Activated CD4-positive, alpha-beta T cell treated with anti-CD3 and anti-CD28 coated beads, Interleukin-2, amount 10 ng/mL, durations not matched to agents 7 days and 5 days (primary cell): ENCODE data around the gene MPPED1. TPM values are rescaled to one million over a fixed set of nuclear protein-coding genes. Genes with fewer than 3 reads are reported as not detected.

ENCODE experiments used
- CTCF ChIA-PET: fragments of 350-600 bp; sonication (Branson Sonifier 250); formaldehyde crosslinking; loops from one replicate; lab custom pipeline; 2021; ENCODE audit warnings: antibody characterized with exemption; lab: Charles Lee
- POLR2A ChIA-PET: fragments of 350-600 bp; sonication (Branson Sonifier 250); formaldehyde crosslinking; loops from one replicate; lab custom pipeline; 2021; ENCODE audit warnings: antibody characterized with exemption; lab: Charles Lee
- DNase-seq: peaks from one replicate; pipeline ENCODE4 v3.0.0-alpha.2; 2020
- H3K27ac Mint-ChIP-seq: one replicate; pipeline ENCODE4 v1.8.0; 2021; ENCODE audit warnings: mild to moderate bottlenecking, moderate library complexity, mixed read lengths
- H3K27me3 Mint-ChIP-seq: one replicate; pipeline ENCODE4 v1.8.0; 2021; ENCODE audit warnings: mixed read lengths
- H3K36me3 Mint-ChIP-seq: one replicate; pipeline ENCODE4 v1.8.0; 2021; ENCODE audit warnings: low read depth, mixed read lengths
- H3K4me1 Mint-ChIP-seq: one replicate; pipeline ENCODE4 v1.8.0; 2021; ENCODE audit warnings: mixed read lengths
- H3K4me3 Mint-ChIP-seq: one replicate; pipeline ENCODE4 v1.8.0; 2021; ENCODE audit warnings: mild to moderate bottlenecking, moderate library complexity, mixed read lengths
- H3K9me3 Mint-ChIP-seq: one replicate; pipeline ENCODE4 v1.8.0; 2021; ENCODE audit warnings: mixed read lengths
- total RNA-seq, 2 experiments: library from RNA; stranded (reverse); gene quantifications; one replicate each; pipeline ENCODE4 v1.2.3, GENCODE V29; 2021

MPPED1 gene
- total RNA-seq, 2 experiments from 2014 or later: not detected

- H3K4me1 Mint-ChIP-seq: no peaks in the 10 kb centered on the region
These were observed 129.9 kb downstream of the MPPED1 start for GRCh38 chr22:43541462-43542407.

GRCh38 chr22:43542681-43543521 is 131.1 kb downstream of the MPPED1 start:
- POLR2A ChIA-PET: no interaction called here
- no peak overlapping the region for H3K4me3 Mint-ChIP-seq
- no peaks in the 10 kb centered on the region for H3K36me3 Mint-ChIP-seq
- peaks cover 2% of the 10 kb centered on the region for H3K27me3 Mint-ChIP-seq
- no peaks in the 10 kb centered on the region for H3K4me1 Mint-ChIP-seq
- CTCF ChIA-PET: no interaction called here
- no peak overlapping the region for H3K27ac Mint-ChIP-seq
- H3K9me3 Mint-ChIP-seq: no peaks in the 10 kb centered on the region
- no peak for DNase-seq

More at GRCh38 chr22:43541462-43542407, 129.9 kb downstream of the MPPED1 start:
- H3K27ac Mint-ChIP-seq: no peak overlapping the region
- POLR2A ChIA-PET: no interaction called here
- no peaks in the 10 kb centered on the region for H3K27me3 Mint-ChIP-seq
- H3K9me3 Mint-ChIP-seq: no peaks in the 10 kb centered on the region
- H3K36me3 Mint-ChIP-seq: no peaks in the 10 kb centered on the region
- CTCF ChIA-PET: no interaction called here
- DNase-seq: no peak
- no peak overlapping the region for H3K4me3 Mint-ChIP-seq

GRCh38 chr22:43543522-43544288 is 131.9 kb downstream of the MPPED1 start:
- Mint-ChIP-seq H3K36me3 (no peaks in the 10 kb centered on the region), H3K27me3 (peaks cover 2% of the 10 kb centered on the region), H3K4me1 (no peaks in the 10 kb centered on the region), H3K27ac (no peak overlapping the region), H3K4me3 (no peak overlapping the region), H3K9me3 (no peaks in the 10 kb centered on the region)
- ChIA-PET POLR2A (no interaction called here), CTCF (no interaction called here)
- no peak for DNase-seq

- H3K4me3 Mint-ChIP-seq: no peak overlapping the region
- ChIA-PET CTCF (no interaction called here), POLR2A (no interaction called here)
- DNase-seq: no peak
- H3K36me3 Mint-ChIP-seq: no peaks in the 10 kb centered on the region
- H3K27me3 Mint-ChIP-seq: peaks cover 2% of the 10 kb centered on the region
- H3K27ac Mint-ChIP-seq: no peak overlapping the region
- no peaks in the 10 kb centered on the region for H3K9me3 Mint-ChIP-seq
- no peaks in the 10 kb centered on the region for H3K4me1 Mint-ChIP-seq
These were observed 132.5 kb downstream of the MPPED1 start for GRCh38 chr22:43544289-43544673.

GRCh38 chr22:43546186-43546585 is 134.4 kb downstream of the MPPED1 start:
- ChIA-PET POLR2A (no interaction called here), CTCF (no interaction called here)
- peaks cover 2% of the 10 kb centered on the region for H3K27me3 Mint-ChIP-seq
- H3K4me1 Mint-ChIP-seq: no peaks in the 10 kb centered on the region
- no peaks in the 10 kb centered on the region for H3K36me3 Mint-ChIP-seq
- no peaks in the 10 kb centered on the region for H3K9me3 Mint-ChIP-seq
- DNase-seq: no peak
- no peak overlapping the region for H3K4me3 Mint-ChIP-seq
- no peak overlapping the region for H3K27ac Mint-ChIP-seq

GRCh38 chr22:43550024-43550620 is 138.3 kb downstream of the MPPED1 start:
- Mint-ChIP-seq H3K27me3 (peaks cover 2% of the 10 kb centered on the region), H3K27ac (no peak overlapping the region), H3K4me1 (no peaks in the 10 kb centered on the region), H3K4me3 (no peak overlapping the region), H3K36me3 (no peaks in the 10 kb centered on the region), H3K9me3 (no peaks in the 10 kb centered on the region)
- POLR2A ChIA-PET: no interaction called here
- DNase-seq: no peak
- CTCF ChIA-PET: no interaction called here

GRCh38 chr22:43550672-43551071 is 138.9 kb downstream of the MPPED1 start:
- ChIA-PET POLR2A (no interaction called here), CTCF (no interaction called here)
- Mint-ChIP-seq H3K9me3 (no peaks in the 10 kb centered on the region), H3K27ac (no peak overlapping the region), H3K27me3 (peaks cover 2% of the 10 kb centered on the region), H3K4me3 (no peak overlapping the region), H3K4me1 (no peaks in the 10 kb centered on the region), H3K36me3 (no peaks in the 10 kb centered on the region)
- DNase-seq: no peak

GRCh38 chr22:43553451-43554258 is 141.8 kb downstream of the MPPED1 start:
- no peaks in the 10 kb centered on the region for H3K4me1 Mint-ChIP-seq
- ChIA-PET POLR2A (no interaction called here), CTCF (no interaction called here)
- no peak overlapping the region for H3K4me3 Mint-ChIP-seq
- no peaks in the 10 kb centered on the region for H3K9me3 Mint-ChIP-seq
- DNase-seq: no peak
- H3K36me3 Mint-ChIP-seq: no peaks in the 10 kb centered on the region
- H3K27ac Mint-ChIP-seq: no peak overlapping the region
- no peaks in the 10 kb centered on the region for H3K27me3 Mint-ChIP-seq

- Mint-ChIP-seq H3K27me3 (no peaks in the 10 kb centered on the region), H3K36me3 (no peaks in the 10 kb centered on the region), H3K9me3 (no peaks in the 10 kb centered on the region), H3K4me3 (no peak overlapping the region), H3K27ac (no peak overlapping the region), H3K4me1 (no peaks in the 10 kb centered on the region)
- CTCF ChIA-PET: no interaction called here
- POLR2A ChIA-PET: no interaction called here
- DNase-seq: no peak
These were observed 142.4 kb downstream of the MPPED1 start for GRCh38 chr22:43554259-43554636.

GRCh38 chr22:43554694-43555365 is 143.0 kb downstream of the MPPED1 start:
- ChIA-PET POLR2A (no interaction called here), CTCF (no interaction called here)
- DNase-seq: no peak
- H3K4me3 Mint-ChIP-seq: no peak overlapping the region
- no peaks in the 10 kb centered on the region for H3K36me3 Mint-ChIP-seq
- no peaks in the 10 kb centered on the region for H3K27me3 Mint-ChIP-seq
- H3K4me1 Mint-ChIP-seq: no peaks in the 10 kb centered on the region
- no peak overlapping the region for H3K27ac Mint-ChIP-seq
- no peaks in the 10 kb centered on the region for H3K9me3 Mint-ChIP-seq

- Mint-ChIP-seq H3K36me3 (no peaks in the 10 kb centered on the region), H3K4me1 (no peaks in the 10 kb centered on the region), H3K27me3 (no peaks in the 10 kb centered on the region), H3K4me3 (no peak overlapping the region), H3K9me3 (no peaks in the 10 kb centered on the region), H3K27ac (no peak overlapping the region)
- POLR2A ChIA-PET: no interaction called here
- no peak for DNase-seq
- CTCF ChIA-PET: no interaction called here
These were observed 144.0 kb downstream of the MPPED1 start for GRCh38 chr22:43555561-43556515.
